Stimulated activated effector memory CD8-positive, alpha-beta T cell treated with anti-CD3 and anti-CD28 coated beads, Interleukin-12 subunit alpha, Interleukin-12 subunit beta, amount 100 ng/mL, for 72 hours (primary cell): ENCODE measurements around the gene BICC1.
"Not testable (repeated sequence)": the region's sequence is repeated elsewhere in the genome, so short reads cannot be mapped to it uniquely, and the experiment has no call there.

ENCODE experiments used
- ATAC-seq: fragments of 150-1000 bp; cut with Tn5 transposase; 2 replicates; pipeline ENCODE4 v1.10.0; 2021
- DNase-seq, 2 donors: peaks; one replicate each; pipeline ENCODE4 v3.0.0; 2021 to 2022; ENCODE audit warnings: low spot score in 2 of 2
- H3K27ac Mint-ChIP-seq: one replicate; pipeline ENCODE4 v1.8.0; 2022; ENCODE audit warnings: mild to moderate bottlenecking, mixed read lengths
- H3K36me3 Mint-ChIP-seq: one replicate; pipeline ENCODE4 v1.8.0; 2022; ENCODE audit warnings: mild to moderate bottlenecking, mixed read lengths
- H3K4me1 Mint-ChIP-seq: one replicate; pipeline ENCODE4 v1.8.0; 2022; ENCODE audit warnings: mixed read lengths
- H3K4me3 Mint-ChIP-seq: one replicate; pipeline ENCODE4 v1.8.0; 2022; ENCODE audit warnings: mild to moderate bottlenecking, mixed read lengths
- H3K9me3 Mint-ChIP-seq: one replicate; pipeline ENCODE4 v1.8.0; 2022; ENCODE audit warnings: mixed read lengths

BICC1 gene

DNA sequence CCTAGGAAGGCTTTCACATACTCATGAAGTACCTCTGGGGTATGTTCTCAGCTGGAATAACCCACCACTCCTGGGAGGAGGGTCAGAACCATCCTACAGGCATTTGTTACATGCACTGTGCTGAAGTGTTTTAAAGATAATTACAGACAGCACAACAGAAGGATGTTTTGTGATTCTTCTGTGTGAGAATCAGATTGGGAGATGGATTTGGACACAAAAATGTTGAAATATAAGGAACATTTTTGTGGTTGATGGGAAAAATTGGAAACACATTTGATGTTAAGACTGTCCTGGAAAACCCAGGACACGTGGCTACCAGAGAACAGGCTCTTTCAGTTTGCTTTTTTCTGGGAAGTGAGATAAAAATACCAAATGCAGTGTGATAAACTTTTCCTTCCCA lies 61.4 kb downstream of the BICC1 start:
- ATAC-seq (no peak), DNase-seq (no peak)
- Mint-ChIP-seq H3K36me3 (no peaks in the 10 kb centered on the region), H3K4me3 (no peak overlapping the region), H3K9me3 (no peaks in the 10 kb centered on the region), H3K27ac (no peak overlapping the region), H3K4me1 (no peaks in the 10 kb centered on the region)

DNA sequence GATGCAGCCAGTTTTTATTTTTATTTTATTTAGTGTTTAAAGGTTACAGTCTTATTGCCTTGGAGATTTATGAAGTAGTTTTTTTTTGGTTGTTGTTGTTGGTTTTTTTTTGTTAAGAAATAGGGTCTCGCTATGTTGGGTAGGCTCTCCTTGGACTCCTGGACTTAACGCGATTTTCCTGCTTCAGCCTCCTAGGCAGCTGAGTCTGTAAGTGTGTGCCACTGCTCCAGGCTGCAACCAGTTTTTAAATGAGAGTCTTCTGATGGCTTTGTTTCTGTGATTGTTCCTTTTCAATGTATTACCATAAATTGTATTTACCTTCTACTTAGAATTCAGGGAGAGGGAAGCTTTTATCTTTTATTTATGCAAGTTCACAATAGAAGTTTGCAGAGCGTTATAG lies 62.8 kb downstream of the BICC1 start:
- Mint-ChIP-seq H3K4me3 (no peak overlapping the region), H3K36me3 (no peaks in the 10 kb centered on the region), H3K4me1 (no peaks in the 10 kb centered on the region), H3K27ac (no peak overlapping the region), H3K9me3 (no peaks in the 10 kb centered on the region)
- ATAC-seq (no peak), DNase-seq (no peak)

DNA sequence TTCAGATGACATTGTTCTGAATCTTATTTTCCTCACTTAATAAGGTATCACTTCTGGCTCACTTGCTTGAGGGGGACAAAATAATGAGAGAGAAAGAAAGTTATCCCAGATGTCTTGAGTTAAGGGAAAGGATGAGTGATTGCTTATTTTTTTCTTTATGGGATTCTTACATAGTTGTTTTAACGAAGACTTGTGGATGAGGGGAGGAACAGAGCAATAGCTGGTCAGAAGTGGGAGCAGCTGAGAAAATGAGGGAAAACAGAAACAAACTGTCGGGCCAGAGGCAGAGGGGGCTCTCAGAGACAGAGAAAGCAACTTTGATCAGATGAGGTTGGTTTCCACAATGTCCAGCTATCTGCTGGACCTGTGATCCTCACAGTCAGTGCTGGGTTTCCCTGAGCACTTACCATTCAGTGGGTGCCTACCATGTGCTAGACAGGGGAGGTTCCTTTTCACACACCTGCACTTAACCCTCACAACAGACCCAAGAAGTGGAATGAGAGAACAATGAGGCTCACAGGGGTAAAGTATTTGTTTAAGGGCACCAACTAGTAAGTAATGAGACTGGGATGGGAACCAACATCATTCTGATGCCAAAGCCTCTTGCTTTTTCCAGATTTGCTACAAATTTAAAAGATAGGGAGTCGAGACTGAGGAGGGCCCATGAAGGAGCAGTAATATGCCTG lies 64.2 kb downstream of the BICC1 start:
- no peaks in the 10 kb centered on the region for H3K36me3 Mint-ChIP-seq
- H3K4me3 Mint-ChIP-seq = no peak overlapping the region
- DNase-seq = no peak
- H3K9me3 Mint-ChIP-seq = no peaks in the 10 kb centered on the region
- H3K27ac Mint-ChIP-seq = no peak overlapping the region
- ATAC-seq = no peak
- no peaks in the 10 kb centered on the region for H3K4me1 Mint-ChIP-seq

DNA sequence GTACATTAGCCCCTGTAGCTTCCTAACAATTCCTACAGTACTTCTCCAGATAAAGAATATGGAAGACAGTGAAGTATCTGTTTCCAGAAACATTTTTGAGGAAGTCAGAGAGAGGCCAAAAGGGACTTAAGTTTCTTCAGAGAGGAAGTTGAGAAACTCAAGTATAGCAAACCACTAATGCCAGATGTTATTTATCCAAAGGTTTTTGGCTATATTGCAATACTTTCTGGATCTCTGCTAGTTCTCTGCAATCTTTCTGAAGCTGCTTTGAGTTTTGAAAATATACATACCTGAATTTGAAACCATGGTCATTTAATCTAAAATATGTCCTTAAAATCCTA lies 64.7 kb downstream of the BICC1 start:
- Mint-ChIP-seq H3K27ac (no peak overlapping the region), H3K4me1 (no peaks in the 10 kb centered on the region), H3K9me3 (no peaks in the 10 kb centered on the region), H3K36me3 (no peaks in the 10 kb centered on the region), H3K4me3 (no peak overlapping the region)
- DNase-seq (no peak), ATAC-seq (no peak)

DNA sequence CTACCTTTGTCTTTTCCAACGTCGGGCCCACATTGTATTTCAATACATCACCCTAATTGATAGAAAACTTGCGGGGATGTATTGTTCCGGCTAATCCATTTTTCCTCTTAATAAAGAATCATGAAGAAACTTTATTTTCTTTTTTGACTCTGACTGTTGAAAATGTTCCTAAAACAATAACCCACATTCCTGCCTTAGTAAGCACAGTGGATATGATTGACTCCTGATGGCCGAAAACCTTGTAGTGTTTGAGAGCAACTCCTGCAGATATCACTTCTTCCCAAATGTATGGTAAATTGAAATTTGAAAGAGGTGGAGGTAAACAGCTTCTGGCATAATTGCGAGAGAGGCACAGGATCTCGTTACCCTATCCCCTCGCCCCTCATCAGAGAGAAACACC lies 65.7 kb downstream of the BICC1 start:
- peaks cover under 1% of the 10 kb centered on the region for H3K9me3 Mint-ChIP-seq
- H3K27ac Mint-ChIP-seq = no peak overlapping the region
- no peaks in the 10 kb centered on the region for H3K4me1 Mint-ChIP-seq
- DNase-seq (no peak), ATAC-seq (no peak)
- no peaks in the 10 kb centered on the region for H3K36me3 Mint-ChIP-seq
- H3K4me3 Mint-ChIP-seq = no peak overlapping the region

DNA sequence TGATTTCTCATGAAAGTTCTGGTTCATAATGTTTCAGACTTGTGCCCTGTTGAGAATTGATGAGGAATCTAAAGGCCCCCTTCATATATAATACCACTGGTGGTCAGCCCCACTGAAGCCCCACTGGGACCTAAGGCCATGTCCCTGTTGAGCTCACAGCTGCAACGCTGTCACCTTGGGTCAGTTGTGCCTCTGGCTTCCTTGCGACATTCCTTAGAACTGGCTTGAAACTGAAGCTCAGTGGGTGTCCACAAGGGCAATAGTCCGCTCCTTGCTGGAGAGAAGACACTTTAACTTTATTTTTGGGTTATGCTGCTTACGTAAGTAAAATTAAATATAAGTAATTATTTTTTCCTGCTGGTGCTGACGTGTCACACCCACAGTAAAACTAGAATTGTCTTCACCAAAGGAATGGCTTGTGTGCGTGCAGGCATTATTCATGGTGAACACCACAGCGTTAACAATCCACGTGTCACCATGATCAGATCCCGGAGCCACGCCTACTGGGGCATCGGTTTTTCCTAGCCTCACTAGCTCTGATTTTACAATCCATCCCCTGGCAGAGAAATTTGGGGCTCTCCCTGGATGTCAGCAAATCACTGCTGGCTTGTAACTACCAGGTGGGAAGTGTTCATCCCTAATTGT lies 66.5 kb downstream of the BICC1 start:
- no peak for ATAC-seq
- Mint-ChIP-seq H3K27ac (no peak overlapping the region), H3K4me3 (no peak overlapping the region), H3K36me3 (no peaks in the 10 kb centered on the region), H3K9me3 (peaks cover 2% of the 10 kb centered on the region), H3K4me1 (no peaks in the 10 kb centered on the region)
- no peak for DNase-seq

DNA sequence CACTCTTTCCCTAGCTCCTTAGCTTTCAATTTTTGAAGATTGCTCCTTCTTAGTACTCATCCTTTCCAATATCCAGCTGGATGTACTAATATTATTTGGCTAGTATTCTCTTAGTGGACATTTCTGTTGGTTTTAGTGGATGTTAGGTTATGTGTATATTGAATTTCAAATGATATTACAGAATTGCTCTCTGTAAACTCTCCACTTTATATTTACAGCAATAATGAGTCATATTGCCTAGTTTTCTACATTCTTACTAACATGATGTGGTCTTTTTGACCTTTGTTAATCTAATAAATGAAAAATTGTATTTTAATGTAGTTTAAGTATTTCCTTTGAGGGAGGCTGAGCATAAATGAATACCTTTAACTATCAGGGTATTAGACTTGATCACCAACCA lies 69.4 kb downstream of the BICC1 start:
- no peaks in the 10 kb centered on the region for H3K4me1 Mint-ChIP-seq
- ATAC-seq = no peak
- peaks cover 2% of the 10 kb centered on the region for H3K9me3 Mint-ChIP-seq
- no peak overlapping the region for H3K4me3 Mint-ChIP-seq
- H3K27ac Mint-ChIP-seq = no peak overlapping the region
- no peak for DNase-seq
- no peaks in the 10 kb centered on the region for H3K36me3 Mint-ChIP-seq

DNA sequence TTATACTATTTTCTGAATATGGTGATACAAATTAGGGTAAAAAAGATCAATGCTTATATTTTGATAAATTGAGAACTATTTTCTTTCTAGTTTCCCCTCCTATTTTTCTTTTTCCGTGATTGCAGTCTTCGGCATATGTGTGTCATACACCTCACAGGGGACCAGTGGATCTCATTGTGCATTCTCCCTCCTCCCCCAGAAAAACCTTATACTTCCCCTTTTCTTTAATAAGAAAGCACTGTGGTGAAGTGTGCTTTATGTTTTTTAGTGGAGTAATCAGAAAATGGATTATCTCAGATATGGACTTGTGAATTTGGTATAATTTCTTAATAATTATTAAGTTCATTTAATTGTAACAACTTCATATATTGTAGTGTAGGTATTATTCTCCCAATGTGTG lies 72.8 kb downstream of the BICC1 start:
- DNase-seq (no peak), ATAC-seq (no peak)
- H3K27ac Mint-ChIP-seq = no peak overlapping the region
- peaks cover 2% of the 10 kb centered on the region for H3K9me3 Mint-ChIP-seq
- H3K4me1 Mint-ChIP-seq = no peaks in the 10 kb centered on the region
- no peaks in the 10 kb centered on the region for H3K36me3 Mint-ChIP-seq
- no peak overlapping the region for H3K4me3 Mint-ChIP-seq

DNA sequence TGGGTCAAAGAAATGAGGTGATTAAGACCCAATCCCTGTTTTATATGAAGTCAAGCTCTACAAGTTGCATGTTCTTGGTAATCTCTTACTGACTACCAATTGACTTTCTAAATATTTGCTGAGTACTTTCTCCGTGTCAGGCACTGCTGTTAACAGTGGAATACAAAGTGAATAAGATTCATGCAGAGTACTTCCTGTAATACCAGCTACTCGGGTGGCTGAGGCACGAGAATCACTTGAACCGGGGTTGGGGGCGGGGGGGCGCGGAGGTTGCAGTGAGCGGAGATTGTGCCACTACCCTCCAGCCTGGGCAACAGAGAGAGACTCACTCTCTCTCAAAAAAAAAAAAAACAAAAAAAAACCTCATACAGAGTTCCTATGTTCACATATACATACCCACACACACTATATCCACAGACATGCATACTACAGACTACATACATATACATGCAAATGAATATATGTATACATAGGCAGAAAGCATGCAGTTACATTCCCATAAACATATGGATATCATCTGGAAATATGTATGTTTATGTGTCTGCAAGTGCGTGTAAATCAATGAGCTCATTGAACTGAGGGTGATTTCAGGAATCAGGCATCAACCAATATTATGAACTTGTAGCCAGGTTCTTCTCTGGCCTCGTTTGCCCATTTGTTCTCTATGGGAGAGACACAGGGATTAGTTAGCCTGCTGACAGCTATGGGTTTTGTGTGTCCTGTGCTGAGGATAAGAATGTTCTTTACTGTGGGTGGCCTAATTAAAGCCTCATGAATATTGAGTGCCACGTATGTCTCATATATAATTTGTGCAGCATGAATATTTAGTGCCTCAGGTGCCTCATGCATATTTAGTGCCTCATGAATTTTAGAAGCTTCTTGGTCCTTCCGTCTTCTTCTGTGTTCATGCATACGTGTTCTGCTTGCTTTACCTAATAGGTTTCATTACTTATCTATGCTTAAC lies 73.9 kb downstream of the BICC1 start:
- H3K4me3 Mint-ChIP-seq = no peak overlapping the region
- DNase-seq = no peak

DNA sequence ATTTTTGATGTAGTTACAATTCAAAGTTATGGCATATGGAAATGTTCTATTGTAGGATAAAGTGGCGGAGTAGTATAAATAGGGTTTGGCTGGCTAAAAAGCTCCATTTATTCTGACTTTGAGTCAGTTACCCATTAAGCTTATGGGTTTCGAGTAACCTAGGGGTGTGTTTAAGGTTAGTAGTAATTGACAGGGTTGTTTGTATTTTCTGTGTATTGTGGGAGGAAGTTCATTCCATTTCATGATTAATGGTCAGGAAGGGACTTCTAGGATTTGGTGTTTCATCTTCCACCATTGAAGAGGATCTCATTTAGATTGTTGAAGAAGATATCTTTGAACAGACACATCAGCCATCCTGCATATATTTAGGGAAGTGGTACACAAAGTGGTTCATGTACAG lies 75.0 kb downstream of the BICC1 start:
- no peak overlapping the region for H3K4me3 Mint-ChIP-seq
- no peak for ATAC-seq
- DNase-seq = no peak

More for the DNA sequence above, 73.9 kb downstream of the BICC1 start:
- Mint-ChIP-seq H3K9me3 (peaks cover 2% of the 10 kb centered on the region), H3K27ac (no peak overlapping the region), H3K36me3 (no peaks in the 10 kb centered on the region), H3K4me1 (no peaks in the 10 kb centered on the region)
- no peak for ATAC-seq

DNA sequence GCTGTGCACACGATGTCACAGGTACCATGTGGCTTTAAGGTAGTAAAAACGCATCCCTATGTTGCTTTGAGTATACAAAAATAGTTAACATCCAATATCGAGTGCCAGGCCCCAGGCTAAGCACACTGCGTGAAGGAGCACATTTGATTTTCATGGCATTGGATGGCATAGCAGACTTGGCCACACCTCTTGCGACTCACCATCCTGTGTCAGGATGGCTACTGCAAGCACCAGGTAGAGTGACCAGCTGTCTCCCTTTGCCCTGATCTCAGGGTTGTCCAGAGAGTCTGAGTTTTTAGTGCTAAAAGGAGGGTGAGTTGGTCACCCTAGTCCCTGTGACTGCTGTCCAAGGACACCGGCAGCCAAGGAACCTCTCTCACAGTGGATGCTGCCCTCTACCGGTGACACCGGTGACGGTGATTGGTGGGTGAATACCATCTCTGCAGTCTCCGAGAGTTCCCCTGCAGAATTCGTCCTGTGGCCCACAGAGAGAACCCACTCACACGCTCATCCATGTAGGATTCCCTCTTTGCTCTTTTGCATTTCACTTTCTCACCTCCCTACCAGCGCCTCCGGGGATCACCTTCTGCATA lies 76.1 kb downstream of the BICC1 start:
- no peak overlapping the region for H3K4me3 Mint-ChIP-seq
- H3K9me3 Mint-ChIP-seq = no peaks in the 10 kb centered on the region
- H3K36me3 Mint-ChIP-seq = no peaks in the 10 kb centered on the region
- no peaks in the 10 kb centered on the region for H3K4me1 Mint-ChIP-seq
- ATAC-seq = no peak
- DNase-seq = no peak
- H3K27ac Mint-ChIP-seq = no peak overlapping the region

More for the DNA sequence above, 75.0 kb downstream of the BICC1 start:
- no peaks in the 10 kb centered on the region for H3K4me1 Mint-ChIP-seq
- H3K36me3 Mint-ChIP-seq = no peaks in the 10 kb centered on the region
- H3K27ac Mint-ChIP-seq = no peak overlapping the region
- H3K9me3 Mint-ChIP-seq = peaks cover 2% of the 10 kb centered on the region

DNA sequence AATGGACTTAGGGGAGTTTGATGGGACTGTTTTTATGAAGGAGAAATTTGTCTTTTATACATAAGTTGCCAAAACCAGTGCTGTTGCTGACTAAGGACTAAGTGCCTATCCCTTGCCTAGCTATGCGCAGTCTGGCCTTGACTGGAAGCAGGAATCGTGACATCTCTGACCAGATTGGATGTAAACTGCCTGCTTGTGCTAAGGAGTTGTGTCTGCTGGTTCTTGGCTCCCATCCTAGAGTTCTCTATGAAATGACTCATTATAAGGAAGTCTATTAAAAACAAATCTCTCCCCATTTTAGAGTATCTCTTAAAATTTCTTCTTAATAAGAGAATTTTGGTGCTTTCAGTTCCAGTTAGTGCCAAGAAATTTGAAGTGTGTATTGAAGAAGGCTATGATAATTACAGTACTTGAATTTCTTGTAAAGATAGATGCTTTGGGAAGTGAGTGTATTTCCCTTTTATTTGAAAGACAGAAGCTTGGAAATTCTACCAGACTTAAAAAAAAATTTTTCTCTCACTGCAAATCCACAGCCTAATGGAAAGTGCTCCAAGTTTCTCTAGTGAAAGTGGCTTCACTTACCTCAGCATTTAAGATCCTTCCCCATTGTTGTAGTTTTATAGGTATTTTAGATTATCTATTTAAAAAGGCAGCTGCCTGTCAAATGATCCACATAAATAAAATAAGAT lies 77.6 kb downstream of the BICC1 start:
- Mint-ChIP-seq H3K9me3 (no peaks in the 10 kb centered on the region), H3K4me1 (no peaks in the 10 kb centered on the region), H3K4me3 (no peak overlapping the region), H3K27ac (no peak overlapping the region), H3K36me3 (no peaks in the 10 kb centered on the region)
- DNase-seq = no peak
- ATAC-seq = no peak

DNA sequence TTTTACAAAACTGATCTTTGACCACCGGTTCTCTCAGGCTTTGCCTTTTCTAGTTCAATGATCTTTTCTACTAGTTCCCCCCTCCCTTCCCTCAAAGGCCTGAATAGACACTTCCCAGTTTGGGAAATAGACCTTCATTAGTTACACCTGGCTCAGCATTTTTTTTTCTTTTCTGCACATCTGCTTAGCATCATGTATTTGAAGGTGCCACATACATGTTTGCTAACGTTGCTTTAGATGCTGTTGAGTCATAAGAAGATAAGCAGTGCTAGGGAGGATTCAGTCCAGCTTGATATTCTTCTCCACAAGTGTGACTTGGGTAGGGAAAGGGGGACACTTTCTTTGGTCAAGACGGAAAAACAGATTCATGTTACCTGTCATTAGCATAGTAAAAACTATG lies 78.3 kb downstream of the BICC1 start:
- no peak overlapping the region for H3K4me3 Mint-ChIP-seq
- DNase-seq (no peak), ATAC-seq (no peak)
- no peaks in the 10 kb centered on the region for H3K36me3 Mint-ChIP-seq
- no peaks in the 10 kb centered on the region for H3K4me1 Mint-ChIP-seq
- H3K9me3 Mint-ChIP-seq = no peaks in the 10 kb centered on the region
- no peak overlapping the region for H3K27ac Mint-ChIP-seq

DNA sequence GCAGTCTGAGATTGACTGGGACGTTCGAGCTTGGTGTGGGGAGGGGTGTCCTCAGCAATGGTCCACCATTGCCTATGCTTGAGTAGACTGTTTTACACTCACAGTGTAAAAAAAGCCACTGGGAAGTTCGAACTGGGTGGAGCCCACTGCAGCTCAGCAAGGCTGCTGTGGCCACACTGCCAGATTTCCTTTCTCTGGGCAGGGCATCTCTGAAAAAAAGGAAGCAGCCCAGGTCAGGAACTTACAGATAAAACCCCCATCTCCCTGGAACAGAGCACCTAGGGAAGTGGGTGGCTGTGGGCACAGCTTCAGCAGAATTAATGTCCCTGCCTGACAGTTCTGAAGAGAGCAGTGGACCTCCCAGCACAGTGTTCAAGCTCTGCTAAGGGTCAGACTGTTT lies 80.3 kb downstream of the BICC1 start:
- H3K4me1 Mint-ChIP-seq = no peaks in the 10 kb centered on the region
- ATAC-seq (no peak), DNase-seq (no peak)
- H3K9me3 Mint-ChIP-seq = peaks cover 4% of the 10 kb centered on the region
- no peaks in the 10 kb centered on the region for H3K36me3 Mint-ChIP-seq
- no peak overlapping the region for H3K27ac Mint-ChIP-seq
- no peak overlapping the region for H3K4me3 Mint-ChIP-seq

DNA sequence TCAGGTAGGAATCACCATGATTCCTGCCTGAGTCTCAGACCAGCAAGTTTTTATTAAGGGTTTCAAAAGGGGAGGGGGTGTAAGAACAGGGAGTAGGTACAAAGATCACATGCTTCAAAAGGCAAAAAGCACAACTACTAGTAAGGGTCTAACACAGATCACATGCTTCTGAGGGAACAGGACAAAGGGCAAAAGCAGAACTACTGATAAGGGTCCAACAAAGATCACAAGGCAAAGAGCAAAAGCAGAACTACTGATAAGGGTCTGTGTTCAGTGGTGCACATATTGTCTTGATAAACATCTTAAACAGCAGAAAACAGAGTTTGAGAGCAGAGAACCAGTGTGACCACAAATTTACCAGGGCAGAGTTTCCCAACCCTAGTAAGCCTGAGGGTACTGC lies 84.5 kb downstream of the BICC1 start:
- not testable (repeated sequence) for H3K27ac Mint-ChIP-seq, H3K9me3 Mint-ChIP-seq, H3K36me3 Mint-ChIP-seq, H3K4me1 Mint-ChIP-seq, DNase-seq, ATAC-seq, H3K4me3 Mint-ChIP-seq
